ENCODE data around the gene DNAH14.
"Not testable (repeated sequence)": the region's sequence is repeated elsewhere in the genome, so short reads cannot be mapped to it uniquely, and the experiment has no call there.

DNAH14 gene

DNA sequence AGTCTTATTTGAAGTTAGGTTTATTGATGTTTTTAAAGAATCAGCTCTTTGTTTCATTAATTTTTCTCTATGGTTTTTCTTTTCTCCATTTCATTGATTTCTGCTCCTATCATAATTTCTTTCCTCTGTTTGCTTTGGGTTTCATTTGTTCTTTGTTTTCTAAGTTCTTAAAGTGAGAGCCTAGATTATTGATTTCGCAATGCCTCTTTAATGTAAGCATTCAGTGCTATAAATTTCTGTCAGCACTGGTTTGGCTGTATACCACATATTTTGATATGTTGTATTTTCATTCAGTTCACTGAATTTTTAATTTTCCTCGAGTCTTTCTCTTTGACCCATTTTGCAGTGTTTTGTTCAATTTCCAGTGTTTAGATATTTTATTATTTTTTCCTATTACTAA is 68.7 kb downstream of the DNAH14 start:
- DNase-seq = no peak

DNA sequence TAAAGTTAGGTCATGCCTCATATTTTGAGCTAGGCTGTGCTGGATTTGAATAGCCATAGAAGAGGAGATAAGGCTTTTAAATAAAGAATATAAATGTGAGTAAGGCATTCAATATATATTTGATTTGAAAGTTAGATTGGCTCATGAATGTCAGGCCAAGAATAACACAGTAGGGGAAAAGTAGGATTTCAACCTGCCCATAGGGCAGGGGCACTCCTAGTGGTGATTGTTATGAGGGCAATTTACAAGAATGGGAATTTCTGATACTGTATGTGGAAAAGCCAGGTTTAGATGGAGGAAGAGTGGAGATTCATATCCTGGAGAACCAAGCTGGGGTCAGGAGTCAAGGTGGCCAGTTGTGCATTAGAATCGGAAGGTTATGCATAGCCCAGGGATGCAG is 74.9 kb downstream of the DNAH14 start:
- DNase-seq = no peak

DNA sequence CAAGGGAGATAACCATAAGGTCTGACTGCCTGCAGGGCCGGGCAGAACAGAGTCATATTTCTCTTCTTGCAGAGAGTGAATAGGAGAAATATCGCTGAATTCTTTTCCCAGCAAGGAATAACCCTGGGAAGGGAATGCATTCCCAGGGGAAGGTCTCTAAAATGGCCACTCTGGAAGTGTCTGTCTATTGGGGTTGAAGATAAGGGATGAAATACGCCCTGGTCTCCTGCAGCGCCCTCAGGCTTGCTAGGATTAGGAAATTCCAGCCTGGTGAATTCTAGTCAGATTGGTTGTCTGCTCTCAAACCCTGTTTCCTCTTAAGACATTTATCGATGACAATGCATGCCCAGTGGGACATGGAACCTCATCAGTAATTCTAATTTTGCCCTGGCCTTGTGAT is 76.9 kb downstream of the DNAH14 start:
- not testable (repeated sequence) for DNase-seq

DNA sequence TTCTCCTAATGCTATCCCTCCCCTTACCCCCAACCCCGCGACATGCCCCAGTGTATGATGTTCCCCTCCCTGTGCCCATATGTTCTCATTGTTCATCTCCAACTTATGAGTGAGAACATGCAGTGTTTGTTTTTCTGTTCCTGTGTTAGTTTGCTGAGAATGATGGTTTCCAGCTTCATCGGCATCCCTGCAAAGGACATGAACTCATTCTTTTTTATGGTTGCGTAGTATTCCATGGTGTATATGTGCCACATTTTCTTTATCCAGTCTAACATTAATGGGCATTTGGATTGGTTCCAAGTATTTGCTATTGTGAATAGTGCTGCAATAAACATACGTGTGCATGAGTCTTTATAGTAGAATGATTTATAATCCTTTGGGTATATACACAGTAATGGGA is 78.6 kb downstream of the DNAH14 start:
- DNase-seq = not testable (repeated sequence)

DNA sequence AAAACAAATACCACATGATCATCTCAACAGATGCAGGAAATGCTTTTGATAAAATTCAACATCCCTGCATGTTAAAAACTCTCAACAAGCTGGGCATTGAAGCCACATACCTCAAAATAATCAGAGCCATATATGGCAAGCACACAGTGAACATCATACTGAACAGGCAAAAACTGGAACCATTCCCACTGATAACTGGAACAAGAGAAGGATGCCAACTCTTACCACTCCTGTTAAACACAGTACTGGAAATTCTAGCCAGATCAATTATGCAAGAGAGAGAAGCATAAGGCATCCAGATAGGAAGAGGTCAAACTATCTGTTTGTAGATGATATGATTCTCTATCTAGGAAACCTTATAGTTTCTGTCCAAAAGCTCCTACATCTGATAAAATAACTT is 91.6 kb downstream of the DNAH14 start:
- no peak for DNase-seq

DNA sequence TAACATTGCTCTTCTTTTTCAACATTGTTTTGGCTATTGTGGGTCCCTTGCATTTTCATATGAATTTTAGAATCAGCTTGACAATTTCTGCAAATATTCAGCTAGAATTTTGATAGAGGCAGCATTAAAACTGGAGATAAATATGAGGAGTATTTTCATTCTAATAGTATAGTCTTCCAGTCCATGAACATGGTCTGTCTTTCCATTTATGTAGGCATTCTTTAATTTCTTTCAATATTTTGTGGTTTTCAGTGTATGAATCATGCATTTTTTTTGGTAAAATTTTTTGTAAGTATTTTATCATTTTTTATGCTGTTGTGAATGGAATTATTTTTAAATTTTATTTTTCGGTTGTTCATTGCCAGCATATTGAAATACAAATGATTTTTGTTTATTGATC is 97.2 kb downstream of the DNAH14 start:
- DNase-seq = no peak

DNA sequence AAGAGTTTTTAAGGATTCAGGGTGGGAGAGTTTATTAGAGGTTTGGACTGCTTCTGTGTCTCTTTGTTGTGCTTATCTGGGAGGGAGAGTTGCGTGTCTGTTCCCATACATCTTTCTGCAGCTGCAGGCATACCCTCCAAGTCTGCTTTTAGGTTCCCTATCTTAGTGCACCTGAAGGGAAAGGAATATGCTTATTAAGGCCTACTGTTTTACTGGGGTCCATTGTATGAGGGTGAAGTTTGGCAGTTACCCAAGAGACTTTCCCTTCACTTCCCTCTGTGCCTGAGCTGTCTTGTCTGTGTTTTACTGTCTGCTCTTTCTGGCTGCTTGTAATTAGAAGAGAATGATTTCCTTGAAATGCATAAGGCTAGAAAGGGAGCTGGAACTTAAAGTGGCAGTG is 107.0 kb downstream of the DNAH14 start:
- DNase-seq = not testable (repeated sequence)

DNA sequence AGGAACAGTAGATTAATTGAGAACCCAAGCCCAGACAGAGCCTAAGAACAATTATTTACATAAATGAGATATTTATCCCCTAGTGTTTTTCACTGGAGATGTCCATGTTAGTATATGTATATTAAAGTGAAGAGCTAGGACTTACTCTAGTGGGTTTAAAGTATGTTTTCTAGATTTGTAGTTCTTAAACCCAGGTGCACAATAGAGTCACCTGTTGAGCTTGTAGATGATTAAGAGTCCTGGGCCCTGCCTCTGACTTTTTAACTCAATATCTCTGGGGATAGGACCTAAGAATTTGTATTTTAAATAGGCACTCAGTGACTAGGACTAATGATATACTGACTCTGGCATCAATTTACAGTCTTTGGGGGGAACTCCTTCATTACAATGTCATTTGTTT is 112.8 kb downstream of the DNAH14 start:
- no peak for DNase-seq

DNA sequence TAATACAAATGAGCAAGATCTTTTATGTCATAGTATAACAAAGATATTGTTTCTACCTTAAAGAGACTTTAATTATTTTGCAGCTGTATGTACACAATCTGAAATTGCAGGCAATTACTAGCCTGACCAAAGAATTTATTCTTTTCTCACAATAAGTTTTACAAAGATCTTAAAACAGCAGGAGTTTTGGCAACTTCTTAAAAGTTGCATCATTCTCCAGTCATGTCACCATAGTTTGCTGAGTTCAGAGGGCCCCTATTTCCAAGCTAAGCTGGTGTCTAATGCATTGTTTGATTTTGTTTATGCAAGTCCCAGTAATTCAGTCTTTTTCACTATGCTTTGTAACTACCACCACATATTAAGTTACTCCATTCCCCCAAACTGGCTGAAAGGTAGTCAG is 114.8 kb downstream of the DNAH14 start:
- no peak for DNase-seq

DNA sequence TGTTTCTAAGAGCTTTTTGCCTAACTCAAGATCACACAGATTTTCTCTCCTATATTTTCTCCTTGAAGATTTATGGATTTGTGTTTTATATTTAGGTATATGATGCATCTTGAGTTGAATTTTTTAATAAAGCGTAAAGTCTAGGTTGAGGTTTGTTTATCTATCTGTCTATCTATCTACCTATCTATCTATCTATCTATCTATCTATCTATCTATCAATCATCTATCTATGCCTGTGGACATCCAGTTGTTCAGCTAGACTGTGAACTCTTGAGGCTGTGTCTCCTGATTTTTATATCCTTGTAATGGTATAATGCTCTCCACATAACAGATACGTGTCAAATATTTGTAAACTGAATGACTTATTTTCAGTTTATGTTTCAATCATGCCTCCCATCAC is 120.1 kb downstream of the DNAH14 start:
- no peak for DNase-seq

DNA sequence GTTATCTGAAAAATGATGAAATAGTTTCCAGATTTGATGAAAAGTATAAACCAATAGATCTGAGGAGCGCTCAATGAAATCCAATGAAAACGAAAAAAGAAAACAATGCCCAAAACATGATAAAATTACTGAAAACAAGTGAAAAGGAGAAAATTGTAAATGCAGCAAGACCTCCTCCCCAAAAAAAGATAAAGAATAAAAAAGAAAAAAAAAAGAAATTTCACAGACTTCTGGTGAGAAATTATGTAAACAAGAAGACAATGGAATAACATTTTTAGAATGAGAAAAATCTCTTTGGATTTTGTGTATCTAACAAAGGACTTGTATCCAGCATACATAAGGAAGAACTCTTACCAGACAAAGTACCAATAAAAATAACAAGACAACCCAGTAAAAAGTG is 134.2 kb downstream of the DNAH14 start:
- no peak for DNase-seq

DNA sequence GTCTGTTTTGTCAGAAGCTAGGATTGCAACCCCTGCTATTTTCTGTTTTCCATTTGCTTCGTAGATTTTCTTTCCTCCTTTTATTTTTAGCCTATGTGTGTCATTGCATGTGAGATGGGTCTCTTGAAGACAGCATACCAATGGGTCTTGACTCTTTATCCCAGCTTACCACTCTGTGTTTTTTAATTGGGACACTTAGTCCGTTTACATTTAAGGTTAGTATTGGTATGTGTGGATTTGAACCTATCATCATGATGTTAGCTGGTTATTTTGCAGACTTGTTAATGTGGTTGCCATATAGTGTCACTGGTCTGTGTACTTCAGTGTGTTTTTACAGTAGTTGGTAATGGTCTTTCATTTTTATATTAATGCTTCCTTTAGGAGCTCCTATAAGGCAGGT is 141.5 kb downstream of the DNAH14 start:
- DNase-seq = no peak

DNA sequence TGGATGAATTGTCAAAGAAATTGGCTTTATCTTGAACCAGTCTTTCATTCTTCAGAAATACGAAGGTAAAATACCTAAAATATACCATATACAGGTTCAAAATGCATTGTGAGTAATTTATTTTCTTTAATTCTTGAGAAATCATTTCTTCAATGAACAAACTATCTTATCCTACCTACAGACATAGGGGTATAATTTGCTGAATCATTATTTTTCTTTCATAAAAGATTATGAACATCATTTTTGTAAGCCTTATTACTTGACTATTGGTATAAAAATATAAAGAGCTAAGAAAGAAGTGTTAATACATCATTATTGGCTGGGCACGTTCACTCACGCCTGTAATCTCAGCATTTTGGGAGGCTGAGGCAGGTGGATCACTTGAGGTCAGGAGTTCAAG is 167.7 kb downstream of the DNAH14 start:
- DNase-seq = no peak

DNA sequence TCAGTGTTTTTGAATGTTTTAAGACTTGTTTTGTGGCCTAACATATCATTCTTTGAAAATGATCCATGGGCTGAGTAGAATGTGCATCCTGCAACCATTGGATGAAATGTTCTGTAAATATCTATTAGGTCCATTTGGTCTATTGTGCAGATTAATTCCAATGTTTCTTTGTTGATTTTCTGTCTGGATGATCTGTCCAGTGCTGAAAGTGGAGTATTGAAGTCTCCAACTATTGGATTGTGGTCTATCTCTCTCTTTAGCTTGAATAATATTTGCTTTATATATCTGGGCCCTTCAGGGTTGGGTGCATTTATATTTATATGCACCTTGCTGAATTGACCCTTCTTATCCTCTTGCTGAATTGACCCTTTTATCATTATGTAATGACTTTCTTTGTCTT is 181.5 kb downstream of the DNAH14 start:
- DNase-seq = no peak

DNA sequence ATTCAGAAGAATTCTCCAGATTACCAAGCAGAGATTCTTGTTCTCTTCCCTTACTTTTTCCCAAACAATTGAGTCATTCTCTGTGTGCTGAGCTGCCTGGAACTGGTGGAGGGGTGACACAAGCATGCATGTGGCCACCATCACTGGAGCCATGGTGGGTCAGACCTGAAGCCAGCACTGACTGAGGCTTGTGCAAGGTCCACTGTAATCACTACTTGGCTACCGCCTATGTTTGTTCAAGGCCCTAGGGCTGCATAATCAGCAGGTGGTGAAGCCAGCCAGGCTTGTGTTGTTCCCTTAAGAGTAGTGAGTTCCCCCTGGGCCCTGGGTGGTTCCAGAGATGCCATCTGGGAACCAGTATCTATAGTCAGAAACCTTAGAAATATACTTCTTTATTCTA is 183.8 kb downstream of the DNAH14 start:
- DNase-seq = no peak

DNA sequence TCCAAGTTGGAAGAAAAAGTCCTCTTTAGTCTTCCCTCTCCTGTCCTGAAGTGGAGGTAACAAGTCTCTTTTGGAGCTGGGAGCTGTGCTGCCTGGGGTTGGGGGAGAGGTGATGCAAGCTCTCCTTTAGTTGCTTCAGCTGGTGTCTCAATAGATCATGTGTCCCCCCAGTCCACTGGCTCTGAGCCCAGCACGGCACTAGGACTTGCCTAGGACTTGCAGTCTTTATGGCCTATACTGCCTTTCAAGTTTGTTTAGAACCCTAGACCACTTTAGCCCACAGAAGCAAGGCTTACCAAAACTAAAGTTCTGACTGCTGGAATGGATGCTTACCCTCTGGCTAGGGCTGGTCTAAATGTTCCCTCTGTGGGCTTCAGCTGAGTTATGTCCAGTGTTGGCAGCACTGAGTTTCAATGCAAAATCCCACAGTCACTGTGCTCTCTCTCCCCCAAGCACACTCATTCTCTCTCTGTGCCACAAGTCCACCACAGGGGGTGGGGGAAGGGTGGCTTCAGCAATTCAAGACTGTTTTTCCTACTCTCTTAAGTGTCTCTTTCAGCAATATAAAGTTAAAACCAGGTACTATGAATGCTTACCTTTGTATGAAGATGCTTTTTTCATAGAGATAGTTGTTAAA is 185.0 kb downstream of the DNAH14 start:
- DNase-seq = no peak

DNA sequence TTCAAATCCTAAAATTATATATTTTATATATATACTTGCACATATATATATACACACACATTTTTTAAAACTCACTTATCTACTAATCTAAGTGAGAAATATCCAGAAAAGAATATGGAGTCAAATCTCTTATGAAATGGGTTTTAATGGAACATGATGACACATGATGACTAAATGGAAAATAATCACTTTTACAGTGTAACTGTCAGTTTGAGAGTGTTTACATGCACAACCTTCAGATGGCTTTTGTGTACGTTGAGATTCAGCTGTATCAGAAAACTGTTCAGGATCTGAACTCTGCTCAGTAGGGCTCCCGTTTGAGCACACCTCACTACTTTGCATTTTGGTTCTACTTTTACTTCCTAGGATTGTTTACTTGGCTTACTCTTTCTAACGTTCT is 189.8 kb downstream of the DNAH14 start:
- DNase-seq = no peak

DNA sequence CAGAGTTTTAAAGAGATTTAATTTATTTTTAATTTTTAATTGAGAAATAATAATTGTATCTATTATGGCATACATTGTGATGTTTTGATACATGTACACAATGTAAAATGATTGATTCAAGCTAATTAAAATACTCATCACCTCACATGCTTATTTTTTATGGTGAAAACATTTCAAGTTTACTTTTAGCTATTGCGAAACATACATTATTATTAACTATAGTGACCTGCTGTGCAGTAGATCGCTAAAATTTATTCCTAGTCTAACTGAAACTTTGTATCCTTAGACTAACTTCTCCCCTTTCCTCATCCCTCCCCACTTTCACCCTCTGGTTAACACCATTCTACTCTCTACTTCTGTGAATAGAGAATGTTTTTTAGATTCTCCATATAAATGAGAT is 191.6 kb downstream of the DNAH14 start:
- no peak for DNase-seq

DNA sequence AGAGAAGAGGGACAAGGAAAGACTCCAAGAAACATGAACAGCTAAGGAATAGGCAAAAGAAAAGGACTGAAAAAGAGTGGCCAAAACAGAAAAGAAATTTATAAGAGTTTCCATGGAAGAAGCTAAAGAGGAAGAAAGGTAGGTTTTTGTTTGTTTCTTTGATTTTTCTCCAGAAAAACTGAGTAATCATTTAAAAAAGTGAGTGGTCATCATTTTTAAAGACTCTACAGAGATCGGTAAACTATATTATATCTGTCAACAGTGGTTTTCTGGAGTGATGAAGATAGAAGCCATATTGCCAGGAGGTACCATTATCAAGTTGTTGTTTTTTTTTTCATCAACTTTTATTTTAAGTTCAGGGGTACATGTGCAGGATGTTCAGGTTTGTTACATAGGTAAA is 202.4 kb downstream of the DNAH14 start:
- no peak for DNase-seq

DNA sequence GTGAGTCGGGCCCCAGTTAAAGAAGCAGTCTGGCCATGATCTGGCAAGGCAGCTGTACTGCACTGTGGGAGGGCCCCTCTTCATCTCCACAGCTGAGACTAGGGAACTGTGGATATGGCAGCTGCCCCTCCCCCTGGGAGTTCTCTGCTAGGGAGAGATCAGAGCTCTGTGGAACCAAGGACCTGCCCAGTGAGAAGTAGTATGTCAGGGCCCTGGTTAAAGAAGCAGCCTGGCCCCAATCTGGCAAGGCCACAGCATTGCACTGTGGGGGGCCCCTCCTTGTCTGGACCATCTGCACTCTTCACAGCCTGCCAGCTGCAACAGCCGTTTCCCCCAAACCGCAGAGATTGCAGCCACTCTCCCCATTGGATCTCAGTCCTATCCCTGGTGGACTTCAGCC is 208.5 kb downstream of the DNAH14 start:
- no peak for DNase-seq

DNA sequence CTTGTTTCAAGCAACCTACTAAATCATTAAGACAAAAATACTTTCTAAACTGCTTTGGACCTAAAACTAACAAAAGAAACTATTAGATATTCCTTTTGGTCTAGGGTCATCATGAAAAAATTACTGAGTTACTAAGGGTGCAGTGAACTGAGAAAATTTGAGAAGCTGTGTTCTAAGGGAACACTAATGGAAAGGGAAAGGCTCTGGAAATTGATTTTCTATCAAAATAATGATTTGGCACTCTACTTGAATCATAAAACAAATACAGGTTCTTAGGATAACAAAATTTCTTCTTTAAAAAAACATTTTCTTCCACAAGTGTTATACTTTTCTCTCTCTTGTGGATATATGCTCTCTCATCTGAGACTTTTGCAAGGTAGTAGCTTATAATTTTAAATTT is 213.5 kb downstream of the DNAH14 start:
- no peak for DNase-seq

DNA sequence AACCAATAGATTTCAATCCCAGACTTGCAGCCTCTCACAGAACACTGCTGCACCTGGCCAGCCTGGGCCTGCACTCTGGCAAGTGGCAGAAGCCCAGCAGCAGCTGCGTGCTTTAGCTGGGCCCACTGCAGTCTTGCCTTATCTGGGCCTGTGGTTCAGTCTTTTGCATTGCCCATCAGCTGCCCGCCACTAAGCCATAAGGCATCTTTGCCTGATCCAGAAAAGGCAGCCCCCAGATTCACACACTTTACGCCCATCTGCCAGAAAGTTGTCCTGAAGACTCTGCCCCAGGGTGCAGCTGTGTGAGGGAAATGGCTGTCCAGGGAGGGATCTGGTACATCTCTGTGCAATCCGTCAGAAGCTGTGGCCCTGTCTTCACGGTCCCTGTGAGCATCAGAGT is 217.0 kb downstream of the DNAH14 start:
- no peak for DNase-seq

DNA sequence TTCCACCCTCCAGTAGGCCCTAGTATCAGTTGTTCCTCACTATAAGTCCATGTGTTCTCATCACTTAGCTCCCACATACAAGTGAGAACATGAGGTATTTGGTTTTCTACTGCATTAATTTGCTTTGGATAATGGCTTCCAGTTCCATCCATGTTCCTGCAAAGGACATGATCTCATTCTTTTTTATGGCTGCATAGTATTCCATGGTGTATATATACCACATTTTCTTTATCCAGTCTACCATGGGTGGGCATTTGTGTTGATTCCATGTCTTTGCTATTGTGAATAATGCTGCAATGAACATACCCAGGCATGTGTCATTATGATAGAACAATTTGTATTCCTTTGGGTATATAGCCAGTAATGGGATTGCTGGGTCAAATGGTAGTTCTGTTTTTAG is 218.3 kb downstream of the DNAH14 start:
- DNase-seq = not testable (repeated sequence)

DNA sequence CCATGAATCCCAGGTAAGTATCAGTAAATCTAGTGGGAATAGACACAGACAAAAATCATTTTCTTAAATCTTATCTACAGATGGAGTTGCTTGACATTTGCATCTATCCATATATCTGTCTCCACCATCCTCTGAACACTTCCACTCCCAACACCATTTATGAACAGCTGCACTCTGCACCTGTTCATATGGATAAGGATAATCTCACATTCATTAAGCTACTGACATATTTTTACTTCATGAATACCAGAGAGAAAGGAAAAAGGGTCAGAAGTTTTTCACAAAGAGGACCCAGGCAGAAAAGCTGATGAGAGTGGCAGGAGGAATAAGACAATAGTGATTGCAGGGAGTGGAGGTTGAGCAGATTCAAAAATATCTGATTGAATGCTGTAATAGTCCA is 222.6 kb downstream of the DNAH14 start:
- no peak for DNase-seq

DNA sequence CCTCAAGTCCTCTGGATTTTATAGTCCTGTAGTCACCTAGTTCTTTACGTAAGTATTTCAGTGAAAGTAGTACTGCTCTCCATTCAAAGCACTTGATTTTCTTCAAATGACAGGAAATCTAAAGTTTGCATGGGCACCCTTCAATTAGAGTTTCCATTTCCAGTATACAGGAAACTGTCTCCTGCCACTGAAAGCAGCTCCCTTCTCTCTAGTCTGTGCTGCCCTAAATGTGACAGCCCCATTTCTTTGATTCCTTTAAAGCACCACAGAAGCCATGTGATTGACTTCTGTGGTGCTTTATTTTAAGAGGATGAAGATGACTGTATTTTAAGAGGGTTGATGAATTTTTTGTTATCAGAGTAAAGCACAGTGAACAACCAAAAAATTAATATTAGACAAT is 226.1 kb downstream of the DNAH14 start:
- DNase-seq = peak in 1 of 5 donors; percentile 14

DNA sequence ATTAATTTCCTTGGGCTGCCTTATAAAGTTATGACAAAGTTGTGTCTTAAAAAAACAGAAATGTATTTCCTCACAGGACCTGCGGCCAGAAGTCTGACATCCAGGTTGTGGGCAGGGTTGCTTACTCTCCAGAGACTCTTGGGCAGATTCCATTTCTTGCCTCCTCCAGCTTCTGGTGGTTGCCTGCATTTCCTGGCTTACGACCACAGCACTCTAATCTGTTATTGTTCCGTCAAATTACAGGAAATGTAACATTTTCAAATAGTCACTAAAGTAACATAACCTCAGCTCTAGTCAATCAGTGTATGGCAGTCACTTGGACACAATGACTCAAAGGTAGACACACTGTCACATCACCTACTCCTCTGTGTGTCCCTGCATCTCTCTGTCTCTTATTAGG is 226.8 kb downstream of the DNAH14 start:
- peak in 1 of 5 donors; percentile 29 for DNase-seq
